Activated CD4-positive, alpha-beta memory T cell treated with anti-CD3 and anti-CD28 coated beads, Interleukin-2, amount 10 ng/mL, durations not matched to agents 7 days and 5 days (primary cell): Measurements from ENCODE around the gene PTGER3. TPM values are rescaled to one million over a fixed set of nuclear protein-coding genes. Genes with fewer than 3 reads are reported as not detected.
A peak's percentile ranks its signal among the peaks of the same experiment; 100 is the strongest.

Experiments
- CTCF ChIA-PET: fragments of 350-600 bp; sonication (Branson Sonifier 250); formaldehyde crosslinking; loops from one replicate; lab custom pipeline; 2021; ENCODE audit warnings: antibody characterized with exemption, inconsistent platforms; lab: Charles Lee
- POLR2A ChIA-PET: fragments of 350-600 bp; sonication (Branson Sonifier 250); formaldehyde crosslinking; loops from one replicate; lab custom pipeline; 2021; ENCODE audit warnings: antibody characterized with exemption; lab: Charles Lee
- DNase-seq: peaks from one replicate; pipeline ENCODE4 v3.0.0-alpha.2; 2020
- H3K27ac Mint-ChIP-seq: one replicate; pipeline ENCODE4 v1.8.0; 2021; ENCODE audit warnings: mild to moderate bottlenecking, mixed read lengths
- H3K27me3 Mint-ChIP-seq: one replicate; pipeline ENCODE4 v1.8.0; 2021; ENCODE audit warnings: mixed read lengths
- H3K36me3 Mint-ChIP-seq: one replicate; pipeline ENCODE4 v1.8.0; 2021; ENCODE audit warnings: low read depth, mixed read lengths
- H3K4me1 Mint-ChIP-seq: one replicate; pipeline ENCODE4 v1.8.0; 2021; ENCODE audit warnings: mixed read lengths
- H3K4me3 Mint-ChIP-seq: one replicate; pipeline ENCODE4 v1.8.0; 2021; ENCODE audit warnings: mild to moderate bottlenecking, mixed read lengths
- H3K9me3 Mint-ChIP-seq: one replicate; pipeline ENCODE4 v1.8.0; 2021; ENCODE audit warnings: mixed read lengths
- total RNA-seq, 2 experiments: library from RNA; stranded (reverse); gene quantifications; one replicate each; pipeline ENCODE4 v1.2.3, GENCODE V29; 2021

The PTGER3 gene
- total RNA-seq, 2 experiments from 2014 or later = 0.13 TPM; not detected in 1

DNA sequence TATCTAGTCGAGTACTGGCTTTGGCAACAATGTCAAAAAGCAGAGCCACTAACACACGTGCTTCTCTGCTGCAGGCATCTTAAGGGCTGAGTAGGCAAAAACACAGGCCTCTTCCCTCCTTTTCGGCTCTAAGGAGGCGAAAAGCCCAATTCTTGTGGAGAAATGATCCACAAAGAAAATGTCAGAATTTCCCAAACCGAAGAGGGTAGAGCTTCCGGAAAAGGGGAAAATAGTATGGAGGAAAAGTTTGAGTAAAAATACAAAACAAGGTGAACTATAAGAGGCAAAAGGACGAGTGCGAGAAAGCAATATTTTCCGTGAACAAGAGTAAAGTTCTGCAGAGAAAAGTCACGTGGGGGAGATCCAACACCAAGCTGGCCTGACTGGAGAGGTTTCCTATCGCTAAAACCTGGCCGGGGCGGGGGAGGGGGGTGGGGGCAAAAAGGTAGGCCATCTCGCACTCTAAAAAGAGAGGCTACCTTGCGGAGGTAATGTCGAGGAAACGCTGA, 32.7 kb upstream of the PTGER3 start:
- Mint-ChIP-seq H3K27ac (peak overlapping the region; percentile 99), H3K36me3 (peaks cover 34% of the 10 kb centered on the region), H3K9me3 (peaks cover 2% of the 10 kb centered on the region), H3K27me3 (peaks cover 10% of the 10 kb centered on the region), H3K4me3 (peak overlapping the region; percentile 99), H3K4me1 (peaks cover 40% of the 10 kb centered on the region)
- POLR2A ChIA-PET = interaction anchor here (0.7 to 2.1 kb wide), 9 partner anchors 8 to 875 kb away, joined by 3 to 22 read pairs (median 9); partner anchors contain the start of genes ANKRD13C, CTH, LRRC40 and SRSF11
- DNase-seq = no peak
- CTCF ChIA-PET = interaction anchor here (0.7 to 1.8 kb wide), 6 partner anchors 8 to 859 kb away, joined by 3 to 9 read pairs (median 4); partner anchors contain the start of gene SRSF11

GRCh38 chr1:71074681-71075080, 27.1 kb upstream of the PTGER3 start:
- Mint-ChIP-seq H3K27ac (peak overlapping the region; percentile 61), H3K9me3 (no peaks in the 10 kb centered on the region)
- CTCF ChIA-PET = interaction anchor here (0.6 to 0.7 kb wide), 2 partner anchors 11 to 491 kb away, joined by 3 read pairs; no protein-coding TSS in a partner anchor

DNA sequence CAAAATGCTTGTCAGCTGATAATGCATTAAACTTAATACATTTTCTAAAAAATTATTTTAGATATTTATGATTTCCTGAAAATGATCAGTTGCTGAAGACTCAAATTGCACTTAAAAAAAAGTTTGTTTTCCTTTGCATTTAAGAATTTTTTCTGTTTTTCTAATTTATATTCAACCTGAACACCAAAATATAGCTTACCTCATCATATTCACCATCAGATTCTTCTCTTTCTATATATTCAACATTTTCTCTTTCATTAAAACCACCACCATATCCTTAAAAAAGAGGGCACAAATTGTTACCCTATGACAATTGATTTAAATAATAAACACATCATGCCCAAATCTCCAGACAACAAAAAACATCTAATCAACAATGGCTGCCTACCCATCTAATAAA, 24.7 kb upstream of the PTGER3 start:
- H3K27me3 Mint-ChIP-seq = no peaks in the 10 kb centered on the region
- H3K9me3 Mint-ChIP-seq = no peaks in the 10 kb centered on the region
- peaks cover 74% of the 10 kb centered on the region for H3K36me3 Mint-ChIP-seq
- ChIA-PET POLR2A (interaction anchor here (2.3 kb wide), 1 partner anchor 9 kb away, joined by 10 read pairs; the partner anchor contains the start of gene ZRANB2), CTCF (interaction anchor here (1.0 kb wide), 1 partner anchor 9 kb away, joined by 3 read pairs; the partner anchor contains the start of gene ZRANB2)
- H3K4me1 Mint-ChIP-seq = peaks cover 58% of the 10 kb centered on the region
- no peak for DNase-seq
- H3K27ac Mint-ChIP-seq = no peak overlapping the region
- no peak overlapping the region for H3K4me3 Mint-ChIP-seq

More at GRCh38 chr1:71074681-71075080, 27.1 kb upstream of the PTGER3 start:
- H3K36me3 Mint-ChIP-seq = peaks cover 75% of the 10 kb centered on the region
- POLR2A ChIA-PET = interaction anchor here (0.9 kb wide), 1 partner anchor 10 kb away, joined by 3 read pairs; no protein-coding TSS in a partner anchor
- no peaks in the 10 kb centered on the region for H3K27me3 Mint-ChIP-seq
- no peak for DNase-seq
- H3K4me1 Mint-ChIP-seq = peaks cover 61% of the 10 kb centered on the region
- no peak overlapping the region for H3K4me3 Mint-ChIP-seq

GRCh38 chr1:71071720-71072119, 24.1 kb upstream of the PTGER3 start:
- peaks cover 75% of the 10 kb centered on the region for H3K36me3 Mint-ChIP-seq
- peak overlapping the region; percentile 3 for H3K27ac Mint-ChIP-seq

DNA sequence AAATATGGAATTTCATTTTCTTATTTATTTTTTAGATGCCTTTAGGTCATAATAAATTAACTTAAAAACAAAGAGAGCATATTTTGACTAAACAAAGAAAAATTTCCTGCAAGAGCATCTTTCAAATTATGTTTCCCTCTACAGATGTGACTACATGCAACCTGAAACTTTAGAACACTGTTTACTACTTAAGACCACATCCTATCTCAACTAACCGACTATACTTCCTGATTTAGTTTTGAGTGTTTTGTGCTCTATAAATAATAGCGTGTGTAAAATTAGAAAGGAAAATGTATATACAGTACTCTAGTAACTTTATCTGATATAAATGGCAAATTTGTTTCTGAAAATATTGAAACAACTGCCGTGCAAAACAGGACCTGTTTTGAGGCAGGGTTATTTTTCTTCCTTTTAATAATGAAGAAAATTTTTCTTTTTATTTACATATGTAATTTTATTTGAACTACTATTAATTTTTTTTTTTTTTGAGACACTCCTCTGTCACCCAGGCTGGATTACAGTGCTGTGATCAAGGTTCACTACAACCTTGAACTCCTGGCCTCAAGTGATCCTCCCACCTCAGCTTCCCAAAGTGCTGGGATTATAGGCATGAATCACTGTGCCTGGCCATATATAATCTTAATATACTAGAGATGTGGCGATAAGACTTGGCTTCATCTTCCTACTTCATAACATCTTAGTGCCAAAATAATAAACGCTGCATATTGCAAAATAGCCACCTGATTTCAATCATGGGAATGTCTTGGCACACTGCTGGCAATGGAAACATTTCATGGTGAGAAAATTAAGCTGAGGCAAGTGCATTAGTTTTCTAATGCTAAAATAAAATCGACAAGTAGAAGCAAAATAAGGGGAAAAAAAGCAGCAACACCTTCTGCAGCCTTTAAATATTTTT, 21.0 kb upstream of the PTGER3 start:
- DNase-seq = no peak
- Mint-ChIP-seq H3K27me3 (no peaks in the 10 kb centered on the region), H3K4me1 (peaks cover 36% of the 10 kb centered on the region), H3K36me3 (peaks cover 70% of the 10 kb centered on the region), H3K27ac (peak overlapping the region; percentile 70), H3K4me3 (peak overlapping the region; percentile 45), H3K9me3 (no peaks in the 10 kb centered on the region)
- POLR2A ChIA-PET = interaction anchor here (1.4 to 1.8 kb wide), 2 partner anchors 9 to 12 kb away, joined by 7 to 8 read pairs; partner anchors contain the start of gene ZRANB2
- CTCF ChIA-PET = interaction anchor here (1.5 kb wide), 1 partner anchor 12 kb away, joined by 4 read pairs; the partner anchor contains the start of gene ZRANB2

More at GRCh38 chr1:71071720-71072119, 24.1 kb upstream of the PTGER3 start:
- ChIA-PET POLR2A (interaction anchor here (2.3 kb wide), 1 partner anchor 10 kb away, joined by 10 read pairs; the partner anchor contains the start of gene ZRANB2), CTCF (interaction anchor here (1.0 kb wide), 1 partner anchor 9 kb away, joined by 3 read pairs; the partner anchor contains the start of gene ZRANB2)
- H3K27me3 Mint-ChIP-seq = no peaks in the 10 kb centered on the region
- peaks cover 58% of the 10 kb centered on the region for H3K4me1 Mint-ChIP-seq
- no peaks in the 10 kb centered on the region for H3K9me3 Mint-ChIP-seq
- H3K4me3 Mint-ChIP-seq = no peak overlapping the region
- no peak for DNase-seq

DNA sequence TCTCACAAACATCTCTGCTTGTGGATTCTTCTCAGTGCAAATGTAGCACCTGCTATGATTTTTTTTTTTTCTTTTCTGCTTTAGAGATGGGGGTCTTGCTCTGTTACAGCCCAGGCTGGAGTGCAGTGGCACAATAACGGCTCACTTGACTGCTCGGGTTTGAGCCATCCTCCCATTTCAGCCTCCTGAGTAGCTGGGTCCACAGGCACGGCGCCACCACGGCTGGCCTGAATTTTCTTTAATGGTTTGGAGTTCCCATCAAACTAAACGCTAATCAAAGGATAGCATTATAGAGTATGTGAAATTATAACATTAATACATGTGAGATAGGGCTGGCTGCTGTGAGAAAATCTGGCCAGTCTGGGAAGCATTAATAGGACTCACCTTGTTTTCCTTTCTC, 7.2 kb upstream of the PTGER3 start:
- H3K36me3 Mint-ChIP-seq = peaks cover 24% of the 10 kb centered on the region
- CTCF ChIA-PET = no interaction called here

DNA sequence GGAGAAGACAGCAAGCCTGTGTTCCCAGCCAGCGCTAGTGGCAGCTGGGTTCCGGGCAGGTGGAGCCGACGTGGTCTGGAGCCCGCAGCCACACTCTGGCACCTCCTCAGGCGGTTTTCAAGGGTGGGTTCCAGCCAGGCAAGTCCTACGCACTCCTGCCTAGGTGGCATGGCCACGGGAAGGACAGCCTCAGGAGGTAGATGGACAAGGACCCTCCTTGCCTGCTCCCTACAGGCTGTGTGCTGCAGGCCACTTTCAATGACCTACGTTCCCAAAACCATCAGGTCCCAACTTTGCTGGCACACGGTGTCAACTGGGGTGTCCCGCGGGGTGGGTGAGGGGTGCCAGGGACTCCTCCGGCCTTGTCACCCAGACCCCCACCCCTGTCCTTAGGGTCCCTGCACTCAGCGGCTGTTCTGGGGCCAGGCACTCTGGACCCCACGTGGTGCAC, 6.7 kb upstream of the PTGER3 start:
- peaks cover 22% of the 10 kb centered on the region for H3K36me3 Mint-ChIP-seq
- no peak overlapping the region for H3K4me3 Mint-ChIP-seq
- peaks cover 3% of the 10 kb centered on the region for H3K4me1 Mint-ChIP-seq
- no peak for DNase-seq
- POLR2A ChIA-PET = no interaction called here
- no peak overlapping the region for H3K27ac Mint-ChIP-seq
- no peaks in the 10 kb centered on the region for H3K9me3 Mint-ChIP-seq
- CTCF ChIA-PET = no interaction called here
- peaks cover 11% of the 10 kb centered on the region for H3K27me3 Mint-ChIP-seq

More for the DNA sequence above, 7.2 kb upstream of the PTGER3 start:
- Mint-ChIP-seq H3K9me3 (no peaks in the 10 kb centered on the region), H3K4me1 (peaks cover 2% of the 10 kb centered on the region), H3K27me3 (peaks cover 10% of the 10 kb centered on the region), H3K27ac (no peak overlapping the region), H3K4me3 (no peak overlapping the region)
- DNase-seq = no peak
- POLR2A ChIA-PET = no interaction called here

GRCh38 chr1:71053758-71054157, 6.1 kb upstream of the PTGER3 start:
- Mint-ChIP-seq H3K27ac (no peak overlapping the region), H3K36me3 (peaks cover 17% of the 10 kb centered on the region), H3K27me3 (peaks cover 14% of the 10 kb centered on the region), H3K4me1 (peaks cover 3% of the 10 kb centered on the region), H3K4me3 (no peak overlapping the region), H3K9me3 (no peaks in the 10 kb centered on the region)
- POLR2A ChIA-PET = no interaction called here
- no peak for DNase-seq
- CTCF ChIA-PET = no interaction called here

DNA sequence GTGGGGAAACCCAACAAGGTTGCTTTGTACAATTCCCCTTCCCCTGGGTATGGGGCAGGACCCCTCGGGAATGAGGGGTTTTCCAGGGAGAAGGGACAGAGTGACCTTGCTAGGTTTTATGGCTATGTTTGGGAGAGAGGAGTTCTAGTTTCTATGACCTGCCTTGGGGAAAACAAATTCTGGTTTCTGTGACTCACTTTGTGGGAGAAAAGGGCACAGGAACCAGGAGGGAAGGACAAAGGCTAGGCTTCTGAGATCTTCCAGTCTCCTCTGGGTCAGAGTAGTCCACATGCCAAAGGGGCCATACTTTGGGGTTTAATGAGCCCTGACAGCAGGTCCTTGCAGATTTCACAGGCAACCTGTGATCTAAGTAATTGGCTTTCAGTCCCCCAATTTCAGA, 5.5 kb upstream of the PTGER3 start:
- no peak for DNase-seq
- H3K9me3 Mint-ChIP-seq = no peaks in the 10 kb centered on the region
- H3K4me3 Mint-ChIP-seq = no peak overlapping the region
- ChIA-PET CTCF (no interaction called here), POLR2A (no interaction called here)
- H3K4me1 Mint-ChIP-seq = peaks cover 4% of the 10 kb centered on the region
- H3K27ac Mint-ChIP-seq = no peak overlapping the region
- peaks cover 21% of the 10 kb centered on the region for H3K27me3 Mint-ChIP-seq
- H3K36me3 Mint-ChIP-seq = peaks cover 12% of the 10 kb centered on the region

- Mint-ChIP-seq H3K9me3 (no peaks in the 10 kb centered on the region), H3K27ac (no peak overlapping the region), H3K4me1 (peaks cover 20% of the 10 kb centered on the region), H3K4me3 (no peak overlapping the region), H3K27me3 (peaks cover 45% of the 10 kb centered on the region), H3K36me3 (no peaks in the 10 kb centered on the region)
- ChIA-PET POLR2A (no interaction called here), CTCF (interaction anchor here (0.6 to 2.4 kb wide), 7 partner anchors 8 to 672 kb away, joined by 3 to 14 read pairs (median 3); no protein-coding TSS in a partner anchor)
- no peak for DNase-seq
Observed at GRCh38 chr1:71049951-71050598, 2.5 kb upstream of the PTGER3 start.

- H3K36me3 Mint-ChIP-seq = no peaks in the 10 kb centered on the region
- peak; percentile 30 for DNase-seq
- CTCF ChIA-PET = no interaction called here
- H3K4me3 Mint-ChIP-seq = peak overlapping the region; percentile 65
- no peak overlapping the region for H3K27ac Mint-ChIP-seq
- no peaks in the 10 kb centered on the region for H3K9me3 Mint-ChIP-seq
- peaks cover 50% of the 10 kb centered on the region for H3K27me3 Mint-ChIP-seq
- POLR2A ChIA-PET = no interaction called here
- H3K4me1 Mint-ChIP-seq = peaks cover 20% of the 10 kb centered on the region
Observed at GRCh38 chr1:71046891-71047634, 553 bp downstream of the PTGER3 start.
